Fibroblast of skin of back (primary cell): Measurements from ENCODE around the gene DGAT2. TPM values are rescaled to one million over a fixed set of nuclear protein-coding genes. Genes with fewer than 3 reads are reported as not detected.
"Not testable (repeated sequence)": the region's sequence is repeated elsewhere in the genome, so short reads cannot be mapped to it uniquely, and the experiment has no call there.

Experiments used
- DNase-seq: peaks from one replicate; pipeline ENCODE4 v3.0.0-alpha.2; 2013
- polyA plus RNA-seq, 2 experiments: library from polyadenylated mRNA; unstranded; fragments of 120-200 nt; gene quantifications; one replicate each; pipeline ENCODE4 v1.2.1, GENCODE V29; 2013; ENCODE audit not compliant: insufficient read length in 2 of 2

The DGAT2 gene, protein sequence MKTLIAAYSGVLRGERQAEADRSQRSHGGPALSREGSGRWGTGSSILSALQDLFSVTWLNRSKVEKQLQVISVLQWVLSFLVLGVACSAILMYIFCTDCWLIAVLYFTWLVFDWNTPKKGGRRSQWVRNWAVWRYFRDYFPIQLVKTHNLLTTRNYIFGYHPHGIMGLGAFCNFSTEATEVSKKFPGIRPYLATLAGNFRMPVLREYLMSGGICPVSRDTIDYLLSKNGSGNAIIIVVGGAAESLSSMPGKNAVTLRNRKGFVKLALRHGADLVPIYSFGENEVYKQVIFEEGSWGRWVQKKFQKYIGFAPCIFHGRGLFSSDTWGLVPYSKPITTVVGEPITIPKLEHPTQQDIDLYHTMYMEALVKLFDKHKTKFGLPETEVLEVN
- 0.38 TPM for polyA plus RNA-seq (2013, experiment 1 of 2; ENCODE audit: insufficient read length)
- polyA plus RNA-seq (2013, experiment 2 of 2; ENCODE audit: insufficient read length), result 0.22 TPM

DNA sequence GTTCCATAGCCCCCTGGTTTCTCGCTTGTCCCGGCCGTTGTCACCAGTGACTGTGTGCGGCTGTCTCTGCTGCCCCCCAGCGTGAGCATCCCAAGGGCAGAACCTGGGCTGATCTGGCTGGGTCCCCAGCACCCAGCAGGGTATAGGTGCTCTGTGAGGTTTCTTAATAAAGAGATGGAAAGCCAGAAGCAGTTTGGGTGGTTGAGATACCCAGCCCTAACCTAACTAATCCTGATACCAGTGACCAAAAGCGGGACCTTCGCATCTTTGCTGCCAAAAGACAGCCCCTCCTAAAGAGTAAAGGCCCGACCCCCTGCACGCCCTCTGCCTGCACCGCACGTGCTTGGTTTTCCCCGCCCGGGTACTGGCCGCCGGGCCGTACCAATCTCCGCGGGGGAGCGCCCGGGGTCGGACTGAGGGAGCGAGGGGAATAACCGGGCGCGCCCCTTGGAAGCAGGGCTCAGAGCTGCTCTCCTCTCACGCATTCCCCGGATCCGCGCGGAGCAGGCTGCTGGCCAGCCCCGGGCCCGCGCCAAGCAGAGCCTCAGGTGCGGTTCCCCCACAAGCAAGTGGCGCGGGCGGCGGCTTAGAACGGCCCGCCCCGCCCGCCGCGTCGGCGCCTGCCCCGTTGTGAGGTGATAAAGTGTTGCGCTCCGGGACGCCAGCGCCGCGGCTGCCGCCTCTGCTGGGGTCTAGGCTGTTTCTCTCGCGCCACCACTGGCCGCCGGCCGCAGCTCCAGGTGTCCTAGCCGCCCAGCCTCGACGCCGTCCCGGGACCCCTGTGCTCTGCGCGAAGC is at the start of gene DGAT2:
TSS of gene DGAT2 (plus strand) at position 667 of the 797 bp plus-strand sequence. CDS start 214 bp downstream, outside the sequence.
- DNase-seq, result peak; percentile 62

DNA sequence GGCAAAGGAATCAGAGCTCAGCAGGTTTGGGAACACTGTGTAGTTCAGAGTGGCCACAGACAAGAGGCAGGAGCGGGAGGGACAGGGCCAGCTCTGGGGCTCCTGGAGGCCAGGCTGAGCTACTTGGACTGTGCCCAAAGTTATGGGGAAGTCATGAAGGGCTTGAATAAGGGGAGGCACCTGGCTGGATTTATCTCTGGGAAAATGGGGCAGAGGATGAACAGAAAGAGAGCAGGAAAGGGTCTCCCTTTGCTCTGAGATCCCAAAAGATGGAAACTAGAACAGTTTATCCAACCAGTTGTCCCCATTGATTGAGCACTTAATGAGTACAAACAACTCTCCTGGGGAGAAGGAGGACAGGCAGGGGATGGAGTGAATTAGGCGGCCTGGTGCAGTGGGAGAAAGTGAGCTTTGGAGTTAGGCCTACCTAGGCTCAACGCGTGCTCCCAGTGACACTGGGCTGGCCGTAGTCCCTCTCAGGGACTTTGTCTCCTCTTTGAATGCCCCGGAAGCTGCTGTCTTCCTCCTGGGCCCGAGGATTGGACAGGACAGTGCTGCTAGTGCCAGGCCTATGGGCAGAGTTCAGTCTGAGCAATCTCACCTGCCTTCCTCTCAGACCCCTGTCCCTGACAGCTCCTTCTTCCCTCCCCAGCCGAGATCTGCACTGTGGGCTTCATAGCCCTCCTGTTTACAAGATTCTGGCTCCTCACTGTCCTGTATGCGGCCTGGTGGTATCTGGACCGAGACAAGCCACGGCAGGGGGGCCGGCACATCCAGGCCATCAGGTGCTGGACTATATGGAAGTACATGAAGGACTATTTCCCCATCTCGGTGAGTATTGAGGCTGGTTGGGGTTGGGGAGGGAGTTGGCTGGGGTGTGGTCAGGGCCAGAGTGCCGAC is 49.0 kb upstream of the DGAT2 start:
- DNase-seq, result no peak

DNA sequence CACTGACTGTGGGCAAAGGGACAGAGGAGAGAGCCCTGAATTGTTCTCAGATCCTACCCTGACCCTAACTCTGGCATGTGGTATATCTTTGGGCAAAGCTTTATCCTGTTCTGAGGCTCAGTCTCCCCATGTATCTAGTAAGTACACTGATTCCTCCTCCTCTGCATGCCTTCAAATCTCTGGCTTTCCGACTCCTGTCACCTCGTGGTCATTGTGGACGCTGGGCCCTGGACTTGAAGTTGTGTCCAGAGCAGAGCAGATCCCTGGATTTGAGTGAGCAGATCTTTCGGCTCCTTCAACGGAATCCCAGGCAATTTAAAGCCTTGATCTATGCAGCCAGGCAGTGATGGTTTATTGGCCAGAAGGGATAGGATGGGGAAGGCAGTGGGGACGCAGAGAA is 47.9 kb upstream of the DGAT2 start:
- no peak for DNase-seq

DNA sequence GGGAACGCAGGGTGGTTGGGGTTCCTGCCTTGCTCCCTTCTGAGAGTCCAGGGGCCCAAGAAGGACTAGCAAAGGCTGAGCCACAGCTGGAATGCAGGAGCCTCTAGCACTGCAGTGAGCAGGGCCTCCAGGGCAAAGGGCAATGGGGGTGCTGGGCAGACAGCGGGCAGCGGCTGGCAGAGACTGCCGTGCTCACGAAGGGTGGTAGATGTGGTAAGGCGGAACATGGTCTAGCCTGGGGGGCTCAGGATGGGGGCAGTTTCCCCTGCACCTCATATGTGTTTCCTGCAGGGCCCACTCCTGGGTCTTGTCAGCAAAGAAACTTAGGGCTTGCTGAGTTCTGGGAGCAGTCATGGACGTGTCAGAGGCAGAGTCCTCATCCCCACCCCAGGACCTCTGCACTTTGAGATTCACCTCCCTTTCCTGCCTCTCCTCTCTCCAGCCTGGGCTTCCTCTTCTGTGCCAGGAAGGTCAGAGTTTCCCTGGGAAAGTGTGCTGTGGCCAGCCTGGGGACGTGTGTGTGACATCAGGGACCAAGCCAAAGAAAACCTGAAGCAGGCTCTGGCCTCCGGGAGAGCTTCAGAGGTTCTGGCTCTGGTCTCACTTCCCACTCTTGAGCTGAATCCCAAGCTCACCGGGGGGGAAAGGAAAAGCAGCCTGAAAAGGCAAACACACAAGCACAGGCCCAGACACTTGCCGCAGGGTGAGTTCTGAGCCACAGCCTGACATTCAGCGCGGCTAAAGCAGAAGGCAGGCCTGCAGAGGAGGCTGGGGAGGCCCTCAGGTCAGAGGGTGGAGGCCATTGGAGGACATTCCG is 46.5 kb upstream of the DGAT2 start:
- no peak for DNase-seq

DNA sequence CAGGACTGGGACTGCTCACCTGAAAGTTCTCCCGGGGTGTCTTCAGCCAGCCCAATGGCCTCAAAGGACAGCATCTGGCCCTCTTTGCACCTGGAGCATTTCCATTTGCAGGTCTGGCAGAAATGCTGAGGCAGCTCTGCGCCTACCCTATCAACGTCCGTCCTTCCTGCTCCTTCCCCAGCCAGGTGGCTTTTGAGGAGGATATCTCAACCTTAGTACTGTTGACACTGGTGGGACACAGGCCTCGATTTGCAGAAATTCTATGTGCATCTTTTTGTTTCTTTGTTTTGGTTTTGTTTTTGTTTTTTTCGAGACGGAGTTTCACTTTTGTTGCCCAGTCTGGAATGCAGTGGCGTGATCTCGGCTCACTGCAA is 45.9 kb upstream of the DGAT2 start:
- DNase-seq, result no peak

DNA sequence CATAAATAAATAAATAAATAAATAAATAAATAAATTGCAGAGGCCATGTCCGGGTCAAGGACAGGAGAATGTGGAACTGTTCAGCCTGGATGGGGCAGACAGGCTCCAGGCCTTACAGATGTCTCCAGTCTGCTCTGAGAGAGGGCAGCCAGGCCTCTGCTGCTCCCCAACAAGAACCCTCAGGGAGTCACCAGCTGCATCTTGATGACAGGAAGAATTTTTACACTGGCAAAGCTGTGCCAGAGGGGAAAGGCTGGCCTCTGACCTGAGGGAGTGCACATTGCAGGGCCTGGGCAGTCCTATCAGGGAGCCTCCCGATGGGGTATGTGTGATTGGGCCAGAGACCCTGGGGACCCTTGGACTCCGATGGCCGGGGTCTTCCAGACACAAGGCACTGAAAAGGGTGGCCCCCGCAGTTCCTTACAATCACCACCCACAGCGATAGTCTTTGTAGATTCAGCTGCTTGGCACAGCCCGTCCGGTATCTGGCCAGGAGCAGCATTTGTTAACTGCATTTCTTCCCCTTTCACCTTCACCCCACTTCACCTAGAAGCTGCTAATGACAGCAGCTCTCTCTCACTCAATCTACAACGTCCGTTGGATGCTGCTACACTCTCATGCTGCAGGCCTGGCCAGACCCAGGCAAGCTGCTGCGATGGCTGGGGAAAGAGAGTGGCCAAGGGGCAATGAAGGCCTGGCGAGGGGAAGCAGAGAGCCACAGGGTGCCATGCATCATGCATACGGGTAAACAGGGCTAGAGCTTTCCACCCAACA is 42.8 kb upstream of the DGAT2 start:
- no peak for DNase-seq

DNA sequence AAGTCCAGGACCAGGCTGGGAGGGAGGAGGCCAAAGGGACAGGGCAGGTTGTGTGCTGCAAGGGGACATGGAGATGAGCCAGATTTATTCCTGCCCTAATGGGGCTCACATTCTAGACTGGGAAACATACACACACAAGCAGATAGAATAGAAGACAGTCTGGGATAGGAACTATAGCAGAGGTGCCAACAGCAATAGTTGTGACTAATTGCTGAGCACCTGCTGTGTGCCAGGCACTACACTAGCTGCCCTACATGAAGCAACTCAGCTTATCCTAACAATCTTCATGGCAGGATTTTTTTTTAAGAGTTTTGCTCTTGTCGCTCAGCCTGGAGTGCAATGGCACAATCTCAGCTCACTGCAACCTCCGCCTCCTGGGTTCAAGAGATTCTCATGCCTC is 39.6 kb upstream of the DGAT2 start:
- DNase-seq, result no peak

DNA sequence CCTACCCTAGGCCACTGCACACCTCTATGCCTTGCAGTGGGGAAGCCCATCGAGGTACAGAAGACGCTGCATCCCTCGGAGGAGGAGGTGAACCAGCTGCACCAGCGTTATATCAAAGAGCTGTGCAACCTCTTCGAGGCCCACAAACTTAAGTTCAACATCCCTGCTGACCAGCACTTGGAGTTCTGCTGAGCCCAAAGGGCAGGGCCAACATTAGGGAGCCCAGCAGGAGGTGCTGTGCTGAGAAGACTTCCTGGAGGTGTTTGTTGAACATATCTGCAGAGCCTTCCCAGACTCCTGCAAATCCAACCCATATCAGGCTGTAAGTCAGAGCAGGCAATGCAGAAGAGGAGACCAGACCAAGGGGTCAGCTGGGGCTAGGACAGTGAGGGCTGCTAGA is 37.5 kb upstream of the DGAT2 start:
- no peak for DNase-seq

DNA sequence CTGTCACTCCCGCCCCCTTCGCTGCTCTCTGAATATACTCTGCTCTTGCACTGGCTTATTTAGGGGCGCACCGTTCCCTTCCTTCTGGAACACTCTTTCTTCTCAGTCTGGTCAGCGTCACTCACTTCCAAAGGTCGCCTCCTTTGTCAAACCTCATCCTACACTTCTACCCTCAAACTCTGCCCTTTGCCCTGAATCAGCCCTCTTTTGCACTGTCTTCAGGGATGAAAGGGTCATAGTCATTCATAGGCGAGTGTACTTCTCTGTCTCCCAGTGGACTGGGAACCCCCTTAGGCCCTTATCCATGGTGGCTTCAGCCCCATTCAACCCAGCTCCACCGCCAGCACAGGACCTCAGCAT is 35.5 kb upstream of the DGAT2 start:
- no peak for DNase-seq

DNA sequence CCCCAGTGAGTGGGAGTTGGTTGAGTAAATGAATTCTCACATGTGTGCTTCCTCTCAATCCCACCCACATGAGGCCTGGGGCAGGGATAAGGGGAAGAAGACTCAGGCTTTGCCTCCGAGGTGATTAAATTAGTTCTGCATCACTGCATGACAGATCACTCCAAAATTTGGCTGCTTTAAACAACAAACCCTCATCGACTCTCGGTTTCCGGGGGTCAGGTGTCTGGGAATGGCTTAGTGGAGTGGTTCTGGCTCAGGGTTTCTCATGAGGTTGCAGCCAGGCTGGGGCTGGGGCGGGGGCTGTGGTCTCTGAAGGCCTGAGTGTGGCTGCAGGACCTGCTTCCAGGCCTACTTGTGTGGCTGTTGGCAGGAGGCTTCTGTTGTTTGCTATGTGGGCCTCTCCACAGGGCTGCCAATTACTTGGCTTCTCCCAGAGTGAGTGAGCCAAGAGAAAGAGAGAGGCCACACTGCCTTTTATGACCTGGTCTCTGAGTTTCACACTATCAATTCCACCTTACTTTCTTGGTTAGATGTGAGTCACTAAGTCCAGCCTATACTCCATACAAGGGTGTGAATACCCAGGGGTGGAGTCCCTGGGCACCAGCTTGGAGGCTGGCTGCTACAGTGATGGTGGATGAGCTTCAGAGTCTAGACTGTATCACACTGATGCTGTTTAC is 35.0 kb upstream of the DGAT2 start:
- no peak for DNase-seq

DNA sequence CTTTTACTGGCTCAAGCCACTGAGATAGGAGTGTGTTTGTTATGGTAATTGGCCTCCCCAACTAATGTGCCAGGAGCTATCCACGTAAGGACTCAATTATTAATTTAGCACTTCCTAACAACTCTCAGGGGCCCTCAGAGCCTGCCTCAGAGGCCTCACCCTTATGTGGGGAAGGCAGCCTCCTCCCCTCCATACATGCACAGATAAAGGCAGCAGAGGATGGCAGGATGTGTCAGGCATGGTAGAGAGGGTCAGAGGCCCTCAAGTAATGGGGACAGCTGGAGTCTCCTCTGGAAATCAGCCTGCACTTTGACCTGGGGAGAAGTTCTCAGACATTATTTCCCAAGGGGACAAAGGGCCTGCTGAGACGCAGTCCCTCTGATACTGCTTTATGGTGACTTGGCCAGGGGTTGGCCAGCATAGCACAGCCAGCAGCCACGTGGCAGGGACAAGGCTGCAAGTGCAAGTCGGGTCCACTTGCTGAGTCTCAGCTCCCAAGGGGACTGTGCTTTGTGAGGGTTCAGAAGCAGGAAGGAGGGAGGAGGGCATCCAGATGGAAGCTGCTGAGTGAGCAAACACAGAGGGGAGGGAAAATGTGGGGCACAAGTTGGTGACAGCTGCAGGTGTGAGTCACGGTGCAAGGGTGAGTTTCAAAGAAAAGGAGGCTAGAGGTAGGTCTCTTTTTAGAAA is 33.9 kb upstream of the DGAT2 start:
- no peak for DNase-seq

DNA sequence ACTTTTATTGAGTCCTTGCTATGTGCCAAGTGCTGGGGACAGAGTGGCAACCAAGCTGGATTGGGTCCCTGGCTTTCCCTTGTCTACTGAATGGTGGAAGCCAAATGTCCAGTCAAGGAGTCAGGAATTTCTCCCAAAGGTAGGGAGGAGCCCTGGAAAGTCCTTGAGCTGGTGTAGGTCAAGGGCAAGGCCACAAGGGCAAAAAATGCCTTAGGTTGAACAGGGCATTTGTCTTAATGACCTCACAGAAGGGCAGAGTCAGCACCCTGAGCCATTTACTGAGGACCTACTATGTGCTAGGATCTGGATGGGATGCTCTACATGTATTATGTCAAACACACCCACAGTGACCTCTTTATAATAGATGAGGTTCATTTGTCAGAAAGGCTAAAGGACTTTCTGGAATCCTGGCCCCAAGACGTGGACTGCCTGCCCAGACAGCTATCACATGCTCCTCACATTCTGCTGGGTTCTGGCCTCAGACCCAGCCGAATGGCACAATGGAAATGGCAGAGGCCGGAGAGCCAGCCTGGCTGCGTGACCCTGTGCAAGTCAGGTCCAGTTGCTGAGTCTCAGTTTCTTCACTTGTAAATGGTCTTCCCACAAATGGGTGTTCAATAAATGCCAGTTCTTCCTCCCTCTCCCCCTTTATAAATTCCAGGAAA is 33.3 kb upstream of the DGAT2 start:
- DNase-seq, result no peak

DNA sequence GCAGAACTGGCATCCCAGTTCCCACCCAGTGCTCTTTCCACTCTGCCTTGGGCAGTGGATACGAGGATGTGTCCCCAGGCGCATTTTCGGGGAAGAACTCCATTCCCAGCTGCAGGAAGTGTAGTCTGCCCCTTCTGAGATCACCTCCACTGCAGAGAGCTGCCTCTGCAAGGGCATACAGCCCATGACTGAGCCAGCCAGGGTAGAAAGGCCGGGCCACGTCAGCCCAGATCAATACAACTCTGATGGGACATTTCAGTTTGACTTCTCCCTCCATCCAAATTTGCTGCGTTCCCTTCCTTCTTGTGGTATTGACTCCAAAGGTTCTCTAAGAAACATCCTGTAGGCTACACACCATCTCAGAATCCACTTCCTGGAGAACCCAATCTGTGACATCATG is 31.3 kb upstream of the DGAT2 start:
- DNase-seq, result no peak

DNA sequence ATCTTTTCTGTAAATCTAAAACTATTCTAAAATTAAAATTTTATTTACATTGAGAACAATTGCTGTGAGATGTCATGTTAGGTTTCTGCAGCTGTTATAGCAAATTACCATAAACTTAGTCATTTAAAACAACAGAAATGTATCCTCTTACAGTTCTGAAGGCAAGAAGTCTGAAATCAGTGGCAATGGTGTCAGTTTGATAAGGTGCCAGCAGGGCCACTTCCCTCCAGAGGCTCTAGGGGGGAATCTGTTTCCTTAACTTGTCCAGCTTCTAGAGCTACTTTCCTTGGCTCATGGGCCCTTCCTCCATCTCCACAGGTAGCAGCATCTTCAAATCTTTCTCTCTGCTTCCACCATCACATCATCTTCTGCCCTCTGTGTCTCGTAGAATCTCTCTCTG is 27.9 kb upstream of the DGAT2 start:
- DNase-seq, result peak; percentile 7

DNA sequence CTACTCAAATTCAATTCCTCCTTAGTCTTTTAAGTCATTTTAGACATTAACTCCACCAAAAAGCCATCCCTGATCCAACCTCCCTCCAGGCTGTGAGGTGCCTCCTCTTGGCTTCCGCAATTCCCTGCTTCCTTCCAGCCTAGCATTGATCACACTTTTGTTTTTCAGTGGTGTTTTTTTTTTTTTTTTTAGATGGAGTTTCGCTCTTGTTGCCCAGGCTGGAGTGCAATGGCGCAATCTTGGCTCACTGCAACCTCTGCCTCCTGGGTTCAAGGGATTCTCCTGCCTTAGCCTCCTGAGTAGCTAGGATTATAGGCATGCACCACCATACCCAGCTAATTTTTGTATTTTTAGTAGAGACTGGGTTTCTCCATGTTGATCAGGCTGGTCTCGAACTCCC is 25.4 kb upstream of the DGAT2 start:
- DNase-seq, result not testable (repeated sequence)

DNA sequence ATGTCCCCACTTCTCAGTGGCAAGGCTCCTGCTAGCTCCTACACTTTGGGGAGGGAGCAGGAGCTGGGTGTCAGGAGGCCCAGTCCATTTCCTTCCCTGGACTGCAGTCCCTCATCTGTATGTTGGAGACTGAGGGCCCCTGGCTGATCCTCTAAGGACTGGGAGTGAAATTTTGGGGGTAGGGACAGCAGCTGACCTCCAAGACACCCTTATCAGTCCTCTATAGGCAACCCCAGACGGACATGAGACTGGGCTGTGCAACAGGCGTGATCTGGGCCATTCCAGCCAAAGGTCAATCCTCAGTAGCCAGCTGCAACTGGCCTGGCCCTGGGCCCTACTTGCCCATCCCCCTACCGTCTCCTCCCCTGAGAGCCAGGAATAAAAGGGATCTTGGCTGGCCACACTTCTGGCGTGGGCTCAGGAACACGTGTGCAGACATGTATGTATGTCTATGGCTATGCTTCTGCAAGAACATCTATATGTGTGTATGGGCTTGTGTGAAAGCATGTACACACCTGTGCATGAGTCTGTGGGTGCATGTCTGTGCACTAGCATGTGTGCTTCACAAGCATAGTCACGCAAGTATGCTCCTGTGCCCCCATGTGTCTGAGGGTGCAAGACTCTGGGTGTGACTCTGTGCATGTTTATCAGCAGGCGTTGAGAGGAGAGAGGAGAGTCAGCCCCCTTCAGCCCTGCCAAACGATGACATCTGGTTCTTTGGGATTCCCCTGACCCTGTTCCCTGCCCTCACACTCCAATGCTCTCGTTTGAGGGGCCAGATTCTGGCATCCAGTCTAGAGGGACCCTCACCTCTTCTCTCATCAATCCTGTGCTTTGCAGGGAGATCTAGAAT is 24.6 kb upstream of the DGAT2 start:
- no peak for DNase-seq

DNA sequence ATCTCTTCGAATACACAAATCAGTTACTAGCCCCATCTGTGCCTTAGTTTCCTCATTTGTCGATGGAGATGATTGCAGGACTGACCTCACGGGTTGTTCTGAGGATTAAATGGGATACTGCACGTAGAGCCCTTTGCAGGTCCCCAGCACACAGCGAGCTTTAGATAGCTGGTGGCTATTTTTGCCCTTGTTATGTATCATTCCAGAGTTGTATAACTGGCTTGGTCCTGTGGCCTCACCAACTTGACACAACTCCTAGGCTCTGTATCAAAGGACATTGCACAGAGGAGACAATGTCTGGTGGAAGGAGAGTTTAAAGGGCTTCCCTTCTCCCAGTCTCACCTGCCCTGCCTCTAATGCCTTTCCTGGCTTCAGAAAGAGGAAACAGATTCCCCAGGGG is 22.8 kb upstream of the DGAT2 start:
- DNase-seq, result no peak

DNA sequence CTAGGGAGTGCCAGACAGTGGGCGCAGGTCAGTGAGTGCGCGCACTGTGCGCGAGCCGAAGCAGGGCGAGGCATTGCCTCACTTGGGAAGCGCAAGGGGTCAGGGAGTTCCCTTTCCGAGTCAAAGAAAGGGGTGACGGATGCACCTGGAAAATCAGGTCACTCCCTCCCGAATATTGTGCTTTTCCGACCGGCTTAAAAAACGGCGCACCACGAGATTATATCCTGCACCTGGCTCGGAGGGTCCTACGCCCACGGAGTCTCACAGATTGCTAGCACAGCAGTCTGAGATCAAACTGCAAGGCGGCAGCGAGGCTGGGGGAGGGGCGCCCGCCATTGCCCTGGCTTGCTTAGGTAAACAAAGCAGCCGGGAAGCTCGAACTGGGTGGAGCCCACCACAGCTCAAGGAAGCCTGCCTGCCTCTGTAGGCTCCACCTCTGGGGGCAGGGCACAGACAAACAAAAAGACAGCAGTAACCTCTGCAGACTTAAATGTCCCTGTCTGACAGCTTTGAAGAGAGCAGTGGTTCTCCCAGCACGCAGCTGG is 19.8 kb upstream of the DGAT2 start:
- not testable (repeated sequence) for DNase-seq
